IMR-90 (cell line): ENCODE data around the gene RDH12.

Experiments
- CEBPB ChIP-seq: IDR thresholded peaks from 2 replicates; pipeline ENCODE4 v1.6.1; 2012; ENCODE audit warnings: low read depth, low read length, improper control_type of control experiment
- CHD1 ChIP-seq: IDR thresholded peaks from 2 replicates; pipeline ENCODE4 v1.6.1; 2012; ENCODE audit warnings: low read depth, low read length, improper control_type of control experiment
- POLR2A ChIP-seq: IDR thresholded peaks from 2 replicates; pipeline ENCODE4 v1.6.1; 2012; ENCODE audit warnings: mild to moderate bottlenecking, low read depth, low read length
- TF ChIP-seq, protein P1 (sequence below): conservative IDR thresholded peaks from 2 replicates; pipeline ENCODE4 v1.5.1; 2012; ENCODE audit warnings: mild to moderate bottlenecking, low read depth, low read length, improper control_type of control experiment

DNA sequence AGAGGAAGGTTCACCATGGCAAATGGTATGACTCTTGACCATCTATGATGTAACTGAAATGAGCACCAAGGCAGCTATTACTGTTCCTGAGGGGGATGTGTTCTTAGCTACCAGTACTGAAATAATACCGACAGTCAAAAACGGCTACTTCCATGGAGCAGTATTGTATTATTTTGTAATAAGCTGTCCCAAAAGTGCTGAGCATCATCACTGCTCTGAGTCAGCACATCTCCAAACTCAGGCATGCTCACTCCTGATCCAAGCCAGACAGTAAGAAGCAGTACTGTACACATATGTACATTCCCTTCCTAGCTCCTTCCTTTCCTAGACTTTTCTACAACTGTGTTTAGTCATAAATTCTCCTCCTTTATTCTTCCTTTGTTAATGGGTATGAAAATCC is 35.8 kb upstream of the RDH12 start:
- TF ChIP-seq, protein P1, sequence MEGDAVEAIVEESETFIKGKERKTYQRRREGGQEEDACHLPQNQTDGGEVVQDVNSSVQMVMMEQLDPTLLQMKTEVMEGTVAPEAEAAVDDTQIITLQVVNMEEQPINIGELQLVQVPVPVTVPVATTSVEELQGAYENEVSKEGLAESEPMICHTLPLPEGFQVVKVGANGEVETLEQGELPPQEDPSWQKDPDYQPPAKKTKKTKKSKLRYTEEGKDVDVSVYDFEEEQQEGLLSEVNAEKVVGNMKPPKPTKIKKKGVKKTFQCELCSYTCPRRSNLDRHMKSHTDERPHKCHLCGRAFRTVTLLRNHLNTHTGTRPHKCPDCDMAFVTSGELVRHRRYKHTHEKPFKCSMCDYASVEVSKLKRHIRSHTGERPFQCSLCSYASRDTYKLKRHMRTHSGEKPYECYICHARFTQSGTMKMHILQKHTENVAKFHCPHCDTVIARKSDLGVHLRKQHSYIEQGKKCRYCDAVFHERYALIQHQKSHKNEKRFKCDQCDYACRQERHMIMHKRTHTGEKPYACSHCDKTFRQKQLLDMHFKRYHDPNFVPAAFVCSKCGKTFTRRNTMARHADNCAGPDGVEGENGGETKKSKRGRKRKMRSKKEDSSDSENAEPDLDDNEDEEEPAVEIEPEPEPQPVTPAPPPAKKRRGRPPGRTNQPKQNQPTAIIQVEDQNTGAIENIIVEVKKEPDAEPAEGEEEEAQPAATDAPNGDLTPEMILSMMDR = no peak
- TF ChIP-seq POLR2A (no peak), CEBPB (no peak), CHD1 (no peak)
